Endodermal cell (in vitro differentiated cells): ENCODE results near the gene FGF12. TPM values are rescaled to one million over a fixed set of nuclear protein-coding genes. Genes with fewer than 3 reads are reported as not detected.
A peak's percentile ranks its signal among the peaks of the same experiment; 100 is the strongest.

Experiments used
- DNase-seq: peaks from one replicate; pipeline ENCODE4 v3.0.0-alpha.2; 2017
- H3K27ac ChIP-seq: 2 replicates; pipeline ENCODE4 v1.5.1; 2013; ENCODE audit warnings: mild to moderate bottlenecking, low read depth, low read length, moderate library complexity
- H3K27me3 ChIP-seq: 2 replicates; pipeline ENCODE4 v1.6.1; 2013; ENCODE audit warnings: mild to moderate bottlenecking, low read length, moderate library complexity; ENCODE audit not compliant: insufficient read depth, control insufficient read depth, poor library complexity, severe bottlenecking
- H3K36me3 ChIP-seq: 2 replicates; pipeline ENCODE4 v1.7.0; 2013; ENCODE audit warnings: mild to moderate bottlenecking, low read length, moderate library complexity; ENCODE audit not compliant: control insufficient read depth, insufficient read depth
- H3K4me1 ChIP-seq: one replicate; pipeline ENCODE4 v1.7.0; 2013; ENCODE audit warnings: low read length; ENCODE audit not compliant: control insufficient read depth, insufficient read depth
- H3K4me3 ChIP-seq: 2 replicates; pipeline ENCODE4 v1.5.1; 2013; ENCODE audit warnings: mild to moderate bottlenecking, low read length, moderate library complexity
- H3K9ac ChIP-seq: 2 replicates; pipeline ENCODE4 v1.6.1; 2013; ENCODE audit warnings: mild to moderate bottlenecking, low read length, moderate library complexity; ENCODE audit not compliant: poor library complexity, severe bottlenecking; ENCODE audit errors: extremely low read depth
- H3K9me3 ChIP-seq: 2 replicates; pipeline ENCODE4 v1.6.1; 2013; ENCODE audit warnings: mild to moderate bottlenecking, low read length, moderate library complexity; ENCODE audit not compliant: control insufficient read depth
- H3K27ac Mint-ChIP-seq: 2 replicates; pipeline ENCODE4 v1.8.0; 2020; ENCODE audit warnings: mixed read lengths
- H3K27me3 Mint-ChIP-seq: 2 replicates; pipeline ENCODE4 v1.8.0; 2021; ENCODE audit warnings: mild to moderate bottlenecking, mixed read lengths; ENCODE audit not compliant: insufficient read depth
- H3K36me3 Mint-ChIP-seq: 2 replicates; pipeline ENCODE4 v1.8.0; 2020; ENCODE audit warnings: low read depth, mixed read lengths
- H3K4me1 Mint-ChIP-seq: 2 replicates; pipeline ENCODE4 v1.8.0; 2020; ENCODE audit warnings: mixed read lengths
- H3K4me3 Mint-ChIP-seq: 2 replicates; pipeline ENCODE4 v1.8.0; 2020; ENCODE audit warnings: mild to moderate bottlenecking, moderate library complexity, mixed read lengths
- H3K9me3 Mint-ChIP-seq: 2 replicates; pipeline ENCODE4 v1.8.0; 2020; ENCODE audit warnings: mild to moderate bottlenecking, mixed read lengths
- CTCF ChIP-seq: fragments of 200-600 bp; sonication (generic); conservative IDR thresholded peaks from 2 replicates; pipeline ENCODE4 v1.5.0; 2021; ENCODE audit warnings: antibody characterized with exemption, mild to moderate bottlenecking
- WGBS, 2 experiments: methylation state at CpG; one replicate each; pipeline versions ENCODE4 v1.1.5 to v1.1.7; 2013; ENCODE audit warnings: missing lambda C conversion rate in 2 of 2, mixed read lengths in 1 of 2; ENCODE audit not compliant: insufficient coverage in 1 of 2, insufficient read length in 1 of 2; 5-methylcytosine and 5-hydroxymethylcytosine counted together
- total RNA-seq, 2 donors: library from RNA; stranded (reverse); fragmentation: NEBNext Ultra II Directional in 1 of 2; extraction: Animal tissue kit (Norgen Biotek cat#: 25700) in 1 of 2; gene quantifications; 2 replicates in 1 of 2; 3 replicates in 1 of 2; pipeline ENCODE4 v1.2.1, GENCODE V29; 2021

FGF12 gene
- total RNA-seq, 2 donors from 2014 or later: 22.9 to 25.2 TPM

- Mint-ChIP-seq H3K4me3 (no peak overlapping the region), H3K27me3 (no peaks in the 10 kb centered on the region), H3K36me3 (no peaks in the 10 kb centered on the region), H3K9me3 (no peaks in the 10 kb centered on the region), H3K4me1 (no peaks in the 10 kb centered on the region), H3K27ac (no peak overlapping the region)
- 100% methylated on average over 1 of the region's 1 CpG; no CpG with 5 or more reads in 1 of the 2 experiments for WGBS, 2 experiments
- Histone ChIP-seq H3K9ac (no peak overlapping the region), H3K9me3 (no peaks in the 10 kb centered on the region), H3K36me3 (no peaks in the 10 kb centered on the region), H3K27ac (no peak overlapping the region), H3K27me3 (no peaks in the 10 kb centered on the region), H3K4me1 (no peaks in the 10 kb centered on the region), H3K4me3 (no peak overlapping the region)
- DNase-seq: no peak
- TF ChIP-seq CTCF: no peak
Measured at GRCh38 chr3:192655040-192655439, 72.3 kb downstream of the FGF12 start.

- H3K9ac ChIP-seq: no peak overlapping the region
- DNase-seq: no peak
- no peak overlapping the region for H3K4me3 ChIP-seq
- Mint-ChIP-seq H3K36me3 (no peaks in the 10 kb centered on the region), H3K27me3 (no peaks in the 10 kb centered on the region), H3K9me3 (no peaks in the 10 kb centered on the region), H3K4me3 (no peak overlapping the region), H3K4me1 (no peaks in the 10 kb centered on the region), H3K27ac (no peak overlapping the region)
- TF ChIP-seq CTCF: no peak
- no peak overlapping the region for H3K27ac ChIP-seq
- no peaks in the 10 kb centered on the region for H3K4me1 ChIP-seq
- WGBS, 2 experiments: 40 to 97% methylated on average over 1 of the region's 1 CpG
- no peaks in the 10 kb centered on the region for H3K36me3 ChIP-seq
- H3K27me3 ChIP-seq: no peaks in the 10 kb centered on the region
- no peaks in the 10 kb centered on the region for H3K9me3 ChIP-seq
Measured at GRCh38 chr3:192653862-192654261, 73.5 kb downstream of the FGF12 start.

- peak overlapping the region; percentile 35 for H3K27ac Mint-ChIP-seq
Measured at GRCh38 chr3:192652727-192653126, 74.6 kb downstream of the FGF12 start.

More at GRCh38 chr3:192652727-192653126, 74.6 kb downstream of the FGF12 start:
- Mint-ChIP-seq H3K9me3 (no peaks in the 10 kb centered on the region), H3K4me3 (no peak overlapping the region), H3K36me3 (no peaks in the 10 kb centered on the region), H3K4me1 (no peaks in the 10 kb centered on the region), H3K27me3 (no peaks in the 10 kb centered on the region)
- TF ChIP-seq CTCF: no peak
- Histone ChIP-seq H3K9me3 (no peaks in the 10 kb centered on the region), H3K4me1 (no peaks in the 10 kb centered on the region), H3K4me3 (no peak overlapping the region), H3K9ac (no peak overlapping the region), H3K27me3 (no peaks in the 10 kb centered on the region), H3K36me3 (no peaks in the 10 kb centered on the region), H3K27ac (no peak overlapping the region)
- no peak for DNase-seq
- WGBS, 2 experiments: 91 to 94% methylated on average over 2 to 3 of the region's 3 CpGs
